Muscle layer of colon (tissue), 2 donors: ENCODE measurements around the gene ATOH8.

Experiments
- H3K27ac ChIP-seq: one replicate; pipeline ENCODE4 v1.7.0; 2013; ENCODE audit warnings: low read depth, mild to moderate bottlenecking, low read length, moderate library complexity
- H3K27me3 ChIP-seq, 2 donors: one replicate each; pipeline ENCODE4 v1.7.0; 2013; ENCODE audit warnings: low read length in 2 of 2, mild to moderate bottlenecking in 2 of 2; ENCODE audit not compliant: insufficient read depth in 2 of 2, control insufficient read depth in 1 of 2
- H3K36me3 ChIP-seq: one replicate; pipeline ENCODE4 v1.7.0; 2013; ENCODE audit warnings: mild to moderate bottlenecking, low read length; ENCODE audit not compliant: insufficient read depth
- H3K4me1 ChIP-seq: one replicate; pipeline ENCODE4 v1.7.0; 2013; ENCODE audit warnings: mild to moderate bottlenecking, low read length; ENCODE audit not compliant: insufficient read depth
- H3K4me3 ChIP-seq, 2 donors: one replicate each; pipeline ENCODE4 v1.7.0; 2013; ENCODE audit warnings: low read length in 2 of 2, low read depth in 1 of 2, mild to moderate bottlenecking in 1 of 2, moderate library complexity in 1 of 2
- H3K9ac ChIP-seq: one replicate; pipeline ENCODE4 v1.7.0; 2013; ENCODE audit warnings: low read length
- H3K9me3 ChIP-seq: one replicate; pipeline ENCODE4 v1.7.0; 2013; ENCODE audit warnings: mild to moderate bottlenecking, low read length
- donor health status: abdominal sarcoma.
- donor health status: Adenocarcinoma of cecum.

ATOH8 gene

GRCh38 chr2:85731606-85732005, 22.2 kb upstream of the ATOH8 start:
- no peak overlapping the region for H3K9ac ChIP-seq
- no peak overlapping the region for H3K4me3 ChIP-seq
- H3K27me3 ChIP-seq, result no peaks in the 10 kb centered on the region
- no peaks in the 10 kb centered on the region for H3K9me3 ChIP-seq
- peaks cover 41% of the 10 kb centered on the region for H3K4me1 ChIP-seq
- H3K36me3 ChIP-seq, result no peaks in the 10 kb centered on the region
- H3K27ac ChIP-seq, result no peak overlapping the region

DNA sequence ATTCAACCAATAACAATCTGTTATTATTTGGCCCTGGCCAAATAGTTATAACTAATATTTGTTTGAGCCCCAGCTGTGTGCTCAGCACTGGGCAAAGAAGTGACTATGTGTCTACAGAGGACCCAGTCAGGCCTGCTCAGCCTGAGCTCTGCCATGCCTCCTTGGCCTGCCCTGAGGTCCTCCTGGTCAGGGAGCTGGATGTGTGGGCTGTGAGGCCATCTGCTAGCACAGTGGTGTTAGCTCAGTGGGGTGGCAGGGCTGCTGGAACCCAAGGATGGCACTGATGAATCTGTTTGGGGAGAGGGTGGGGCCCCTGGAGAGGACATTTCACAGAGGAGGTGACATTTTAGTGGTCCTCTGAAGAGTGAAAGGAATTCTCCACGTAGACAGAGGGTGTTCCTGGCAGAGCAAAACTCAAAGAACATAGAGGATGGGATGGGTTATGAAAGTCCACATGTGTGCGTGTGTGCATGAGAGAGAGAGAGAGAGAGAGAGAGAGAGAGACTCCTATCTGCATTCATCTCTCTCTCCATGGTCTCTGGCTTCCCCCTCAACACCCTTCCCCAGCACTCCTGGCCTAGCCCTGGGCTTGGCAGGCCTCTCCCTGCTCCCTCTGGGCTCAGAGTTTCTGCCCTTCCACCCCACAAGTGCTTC, 21.2 kb upstream of the ATOH8 start:
- H3K4me3 ChIP-seq, result no peak overlapping the region
- no peaks in the 10 kb centered on the region for H3K9me3 ChIP-seq
- H3K27me3 ChIP-seq, result no peaks in the 10 kb centered on the region
- H3K36me3 ChIP-seq, result no peaks in the 10 kb centered on the region
- H3K27ac ChIP-seq, result no peak overlapping the region
- H3K9ac ChIP-seq, result no peak overlapping the region
- H3K4me1 ChIP-seq, result peaks cover 49% of the 10 kb centered on the region

- no peaks in the 10 kb centered on the region for H3K27me3 ChIP-seq
- no peak overlapping the region for H3K4me3 ChIP-seq
- H3K9me3 ChIP-seq, result no peaks in the 10 kb centered on the region
- H3K36me3 ChIP-seq, result no peaks in the 10 kb centered on the region
- no peak overlapping the region for H3K27ac ChIP-seq
- H3K9ac ChIP-seq, result no peak overlapping the region
- peaks cover 56% of the 10 kb centered on the region for H3K4me1 ChIP-seq
Measured at GRCh38 chr2:85733121-85733960, 20.4 kb upstream of the ATOH8 start.

GRCh38 chr2:85734015-85734414, 19.8 kb upstream of the ATOH8 start:
- H3K27ac ChIP-seq, result no peak overlapping the region

GRCh38 chr2:85734942-85735608, 18.7 kb upstream of the ATOH8 start:
- H3K9ac ChIP-seq, result no peak overlapping the region

More at GRCh38 chr2:85734015-85734414, 19.8 kb upstream of the ATOH8 start:
- Histone ChIP-seq H3K4me1 (peaks cover 49% of the 10 kb centered on the region), H3K36me3 (no peaks in the 10 kb centered on the region), H3K9ac (no peak overlapping the region), H3K9me3 (no peaks in the 10 kb centered on the region), H3K4me3 (no peak overlapping the region), H3K27me3 (no peaks in the 10 kb centered on the region)

GRCh38 chr2:85735691-85736090, 18.1 kb upstream of the ATOH8 start:
- Histone ChIP-seq H3K4me1 (peaks cover 46% of the 10 kb centered on the region), H3K9ac (no peak overlapping the region), H3K4me3 (no peak overlapping the region), H3K36me3 (no peaks in the 10 kb centered on the region), H3K27me3 (no peaks in the 10 kb centered on the region), H3K9me3 (no peaks in the 10 kb centered on the region), H3K27ac (no peak overlapping the region)

More at GRCh38 chr2:85734942-85735608, 18.7 kb upstream of the ATOH8 start:
- no peak overlapping the region for H3K4me3 ChIP-seq
- no peaks in the 10 kb centered on the region for H3K9me3 ChIP-seq
- H3K27ac ChIP-seq, result no peak overlapping the region
- H3K4me1 ChIP-seq, result peaks cover 44% of the 10 kb centered on the region
- H3K36me3 ChIP-seq, result no peaks in the 10 kb centered on the region
- no peaks in the 10 kb centered on the region for H3K27me3 ChIP-seq

GRCh38 chr2:85736456-85737355, 17.1 kb upstream of the ATOH8 start:
- Histone ChIP-seq H3K9ac (no peak overlapping the region), H3K9me3 (no peaks in the 10 kb centered on the region), H3K4me3 (no peak overlapping the region), H3K27ac (peak overlapping the region; percentile 7), H3K36me3 (no peaks in the 10 kb centered on the region), H3K4me1 (peaks cover 56% of the 10 kb centered on the region), H3K27me3 (no peaks in the 10 kb centered on the region)

DNA sequence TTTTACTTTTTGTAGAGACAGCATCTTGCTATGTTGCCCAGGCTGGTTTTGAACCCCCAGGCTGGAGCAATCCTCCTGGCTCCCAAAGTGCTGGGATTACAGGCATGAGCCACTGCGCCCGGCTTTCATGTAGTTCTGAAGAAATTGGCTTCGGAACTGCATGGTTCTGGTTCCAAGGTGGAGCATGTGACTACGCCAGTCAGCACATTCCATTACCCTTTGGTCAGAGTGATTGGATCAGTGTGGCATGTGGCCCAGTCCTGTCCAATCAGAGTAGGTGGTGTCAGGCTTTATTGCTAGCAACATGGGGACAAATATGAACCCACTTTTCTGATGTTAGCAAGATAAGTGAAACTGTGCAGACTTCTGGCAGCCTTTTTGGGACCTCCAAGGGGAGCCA, 16.3 kb upstream of the ATOH8 start:
- Histone ChIP-seq H3K4me1 (peaks cover 64% of the 10 kb centered on the region), H3K27me3 (no peaks in the 10 kb centered on the region), H3K27ac (peak overlapping the region; percentile 53), H3K36me3 (no peaks in the 10 kb centered on the region), H3K9ac (no peak overlapping the region), H3K4me3 (no peak overlapping the region), H3K9me3 (no peaks in the 10 kb centered on the region)

DNA sequence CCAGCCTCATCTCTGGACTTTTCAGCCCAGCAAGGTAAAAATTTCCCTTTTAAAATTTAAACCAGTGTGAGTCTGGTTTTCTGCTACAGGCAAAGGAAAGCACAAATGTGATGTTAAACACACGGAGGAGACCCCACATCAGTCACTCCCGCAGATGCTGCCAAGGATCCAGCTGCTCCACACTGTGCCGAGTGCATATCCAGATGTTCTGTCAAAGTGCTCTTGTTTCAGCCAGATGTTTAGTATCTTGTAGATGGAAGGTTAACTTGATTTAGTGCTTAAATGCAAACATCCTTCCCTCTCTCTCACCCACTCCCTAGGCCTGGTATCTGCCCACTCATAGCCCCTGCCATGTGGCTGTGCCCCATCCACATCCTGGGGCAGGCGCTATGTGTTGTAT, 15.8 kb upstream of the ATOH8 start:
- no peaks in the 10 kb centered on the region for H3K27me3 ChIP-seq
- no peak overlapping the region for H3K9ac ChIP-seq
- H3K9me3 ChIP-seq, result no peaks in the 10 kb centered on the region
- no peak overlapping the region for H3K4me3 ChIP-seq
- no peaks in the 10 kb centered on the region for H3K36me3 ChIP-seq
- H3K4me1 ChIP-seq, result peaks cover 68% of the 10 kb centered on the region
- H3K27ac ChIP-seq, result peak overlapping the region; percentile 53

DNA sequence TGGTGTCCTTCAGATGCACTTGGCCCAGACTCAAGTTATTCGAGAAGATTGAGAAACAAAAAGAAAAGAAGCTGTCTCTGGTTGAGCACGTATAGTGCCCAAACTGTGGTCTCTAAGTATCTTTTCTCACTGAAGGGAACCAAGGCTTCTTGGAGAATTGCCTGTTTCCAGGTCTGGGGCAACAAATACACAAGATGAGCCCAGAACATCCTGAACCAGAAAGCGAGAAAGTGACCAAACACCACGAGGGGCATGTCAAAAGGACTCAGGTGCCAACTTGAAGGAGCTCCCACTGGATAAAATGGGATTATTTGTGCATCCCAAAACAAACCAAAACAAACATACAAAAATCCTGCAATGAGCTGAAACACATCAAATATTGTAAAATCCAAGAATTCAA, 13.6 kb upstream of the ATOH8 start:
- Histone ChIP-seq H3K27ac (no peak overlapping the region), H3K36me3 (no peaks in the 10 kb centered on the region), H3K4me1 (peaks cover 71% of the 10 kb centered on the region), H3K9me3 (no peaks in the 10 kb centered on the region), H3K4me3 (no peak overlapping the region), H3K9ac (no peak overlapping the region), H3K27me3 (no peaks in the 10 kb centered on the region)
